ENCODE measurements around the gene AOAH.

Gene AOAH

DNA sequence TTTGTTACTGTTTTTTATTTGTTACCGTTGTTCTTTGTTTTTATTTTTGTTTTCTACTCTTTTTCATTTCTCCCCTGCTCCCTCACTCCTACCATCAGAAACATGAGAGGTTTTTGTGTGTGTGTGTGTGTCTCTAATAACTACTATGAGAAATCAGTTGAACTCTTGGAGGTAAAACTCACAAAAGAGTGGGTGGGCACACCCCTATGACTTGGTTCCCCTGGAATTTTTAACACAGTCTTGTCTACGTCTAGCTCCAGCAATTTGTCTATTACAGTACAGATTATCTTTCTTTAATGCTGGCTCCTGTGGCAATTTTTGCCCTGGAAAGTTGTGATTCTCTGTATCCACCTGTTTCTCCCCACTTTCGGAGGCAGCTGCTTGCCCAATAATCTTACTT, 56.2 kb downstream of the AOAH start (continued):
- no peak for TF ChIP-seq TCF4 (CRISPR knock-in tag; IDR thresholded peaks at IDR 0.05; ENCODE audit: borderline replicate concordance)
- no peak for TF ChIP-seq RARB (CRISPR knock-in tag; IDR thresholded peaks at IDR 0.05)
- TF ChIP-seq, protein P1, sequence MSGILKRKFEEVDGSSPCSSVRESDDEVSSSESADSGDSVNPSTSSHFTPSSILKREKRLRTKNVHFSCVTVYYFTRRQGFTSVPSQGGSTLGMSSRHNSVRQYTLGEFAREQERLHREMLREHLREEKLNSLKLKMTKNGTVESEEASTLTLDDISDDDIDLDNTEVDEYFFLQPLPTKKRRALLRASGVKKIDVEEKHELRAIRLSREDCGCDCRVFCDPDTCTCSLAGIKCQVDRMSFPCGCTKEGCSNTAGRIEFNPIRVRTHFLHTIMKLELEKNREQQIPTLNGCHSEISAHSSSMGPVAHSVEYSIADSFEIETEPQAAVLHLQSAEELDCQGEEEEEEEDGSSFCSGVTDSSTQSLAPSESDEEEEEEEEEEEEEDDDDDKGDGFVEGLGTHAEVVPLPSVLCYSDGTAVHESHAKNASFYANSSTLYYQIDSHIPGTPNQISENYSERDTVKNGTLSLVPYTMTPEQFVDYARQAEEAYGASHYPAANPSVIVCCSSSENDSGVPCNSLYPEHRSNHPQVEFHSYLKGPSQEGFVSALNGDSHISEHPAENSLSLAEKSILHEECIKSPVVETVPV (CRISPR knock-in tag; IDR thresholded peaks at IDR 0.05): no peak

DNA sequence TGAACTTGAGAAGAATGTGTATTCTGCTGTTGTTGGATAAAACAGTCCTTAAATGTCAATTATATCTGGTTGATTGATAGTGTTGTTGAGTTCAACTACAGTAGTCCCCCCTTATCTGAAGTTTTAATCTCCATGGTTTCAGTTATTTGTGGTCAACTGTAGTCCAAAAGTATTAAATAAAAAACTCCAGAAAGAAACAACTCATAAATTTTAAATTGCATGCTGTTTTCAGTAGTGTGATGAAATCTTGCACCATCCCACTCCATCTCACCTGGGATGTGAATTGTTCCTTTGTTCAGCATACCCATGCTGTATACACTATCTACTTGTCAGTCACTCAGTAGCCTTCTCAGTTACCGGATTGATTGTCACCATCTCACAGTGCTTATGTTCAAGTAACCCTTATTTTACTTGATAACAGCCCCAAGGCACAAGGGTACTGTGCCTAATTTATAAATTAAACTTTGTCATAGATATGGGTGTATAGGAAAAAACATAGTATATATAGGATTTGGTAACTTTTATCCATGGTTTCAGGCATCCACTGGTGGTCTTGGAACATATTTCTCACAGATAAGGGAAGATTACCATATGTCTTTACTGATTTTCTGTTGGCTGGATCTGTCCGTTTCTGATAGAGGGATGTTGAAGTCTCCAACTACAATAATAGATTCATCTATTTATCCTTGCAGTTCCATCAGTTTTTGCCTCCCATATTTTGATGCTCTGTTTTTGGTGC, 57.1 kb downstream of the AOAH start:
- TF ChIP-seq, protein P1 (CRISPR knock-in tag; IDR thresholded peaks at IDR 0.05): peak; percentile 42; the same call in 1 of the 2 replicates
- TF ChIP-seq CSDC2 (CRISPR knock-in tag; IDR thresholded peaks at IDR 0.05) (peak; percentile 90; the same call in 1 of the 2 replicates), ZNF8 (CRISPR knock-in tag; IDR thresholded peaks at IDR 0.05) (peak; percentile 37; the same call in 1 of the 2 replicates), ZNF70 (CRISPR knock-in tag; IDR thresholded peaks at IDR 0.05) (no peak), ISL1 (CRISPR knock-in tag; IDR thresholded peaks at IDR 0.05) (peak; percentile 100), OSR1 (CRISPR knock-in tag; IDR thresholded peaks at IDR 0.05) (no peak), RARB (CRISPR knock-in tag; IDR thresholded peaks at IDR 0.05) (peak; percentile 48; the same call in 1 of the 2 replicates), GLIS3 (CRISPR knock-in tag; IDR thresholded peaks at IDR 0.05) (peak; percentile 93), ZFP3 (CRISPR knock-in tag; IDR thresholded peaks at IDR 0.05) (no peak), TCF4 (CRISPR knock-in tag; IDR thresholded peaks at IDR 0.05; ENCODE audit: borderline replicate concordance) (peak; percentile 67; the same call in 1 of the 2 replicates), ARNTL (CRISPR knock-in tag; IDR thresholded peaks at IDR 0.05; ENCODE audit: borderline replicate concordance, low read depth) (no peak)
- TF ChIP-seq, protein P2, sequence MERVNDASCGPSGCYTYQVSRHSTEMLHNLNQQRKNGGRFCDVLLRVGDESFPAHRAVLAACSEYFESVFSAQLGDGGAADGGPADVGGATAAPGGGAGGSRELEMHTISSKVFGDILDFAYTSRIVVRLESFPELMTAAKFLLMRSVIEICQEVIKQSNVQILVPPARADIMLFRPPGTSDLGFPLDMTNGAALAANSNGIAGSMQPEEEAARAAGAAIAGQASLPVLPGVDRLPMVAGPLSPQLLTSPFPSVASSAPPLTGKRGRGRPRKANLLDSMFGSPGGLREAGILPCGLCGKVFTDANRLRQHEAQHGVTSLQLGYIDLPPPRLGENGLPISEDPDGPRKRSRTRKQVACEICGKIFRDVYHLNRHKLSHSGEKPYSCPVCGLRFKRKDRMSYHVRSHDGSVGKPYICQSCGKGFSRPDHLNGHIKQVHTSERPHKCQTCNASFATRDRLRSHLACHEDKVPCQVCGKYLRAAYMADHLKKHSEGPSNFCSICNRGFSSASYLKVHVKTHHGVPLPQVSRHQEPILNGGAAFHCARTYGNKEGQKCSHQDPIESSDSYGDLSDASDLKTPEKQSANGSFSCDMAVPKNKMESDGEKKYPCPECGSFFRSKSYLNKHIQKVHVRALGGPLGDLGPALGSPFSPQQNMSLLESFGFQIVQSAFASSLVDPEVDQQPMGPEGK (CRISPR knock-in tag; IDR thresholded peaks at IDR 0.05; ENCODE audit: borderline replicate concordance): peak; percentile 96
- TF ChIP-seq, protein P3, sequence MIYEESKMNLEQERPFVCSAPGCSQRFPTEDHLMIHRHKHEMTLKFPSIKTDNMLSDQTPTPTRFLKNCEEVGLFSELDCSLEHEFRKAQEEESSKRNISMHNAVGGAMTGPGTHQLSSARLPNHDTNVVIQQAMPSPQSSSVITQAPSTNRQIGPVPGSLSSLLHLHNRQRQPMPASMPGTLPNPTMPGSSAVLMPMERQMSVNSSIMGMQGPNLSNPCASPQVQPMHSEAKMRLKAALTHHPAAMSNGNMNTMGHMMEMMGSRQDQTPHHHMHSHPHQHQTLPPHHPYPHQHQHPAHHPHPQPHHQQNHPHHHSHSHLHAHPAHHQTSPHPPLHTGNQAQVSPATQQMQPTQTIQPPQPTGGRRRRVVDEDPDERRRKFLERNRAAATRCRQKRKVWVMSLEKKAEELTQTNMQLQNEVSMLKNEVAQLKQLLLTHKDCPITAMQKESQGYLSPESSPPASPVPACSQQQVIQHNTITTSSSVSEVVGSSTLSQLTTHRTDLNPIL (CRISPR knock-in tag; IDR thresholded peaks at IDR 0.05; ENCODE audit: low read depth): peak; percentile 92
- ATAC-seq: peak; percentile 48

DNA sequence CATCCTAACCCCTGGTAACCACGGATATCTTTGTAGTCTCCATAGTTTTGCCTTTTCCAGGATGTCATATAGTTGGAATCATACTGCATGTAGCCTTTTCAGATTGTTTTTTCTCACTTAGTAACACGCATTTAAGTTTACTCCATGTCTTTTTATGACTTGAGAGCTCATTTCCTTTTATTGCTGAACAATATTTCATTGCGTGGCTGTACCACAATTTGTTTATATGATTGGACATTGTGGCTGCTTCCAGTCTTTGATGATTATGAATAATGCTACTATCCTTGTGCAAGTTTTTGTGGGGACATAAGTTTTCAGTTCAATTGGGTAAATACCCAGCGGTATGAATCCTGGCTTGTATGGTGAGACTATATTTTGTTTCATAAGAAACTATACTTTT, 60.8 kb downstream of the AOAH start:
- TF ChIP-seq ZNF70 (CRISPR knock-in tag; IDR thresholded peaks at IDR 0.05) (no peak), TCF4 (CRISPR knock-in tag; IDR thresholded peaks at IDR 0.05; ENCODE audit: borderline replicate concordance) (no peak), ZC3H10 (CRISPR knock-in tag; IDR thresholded peaks at IDR 0.05) (no peak)
- ATAC-seq: no peak

DNA sequence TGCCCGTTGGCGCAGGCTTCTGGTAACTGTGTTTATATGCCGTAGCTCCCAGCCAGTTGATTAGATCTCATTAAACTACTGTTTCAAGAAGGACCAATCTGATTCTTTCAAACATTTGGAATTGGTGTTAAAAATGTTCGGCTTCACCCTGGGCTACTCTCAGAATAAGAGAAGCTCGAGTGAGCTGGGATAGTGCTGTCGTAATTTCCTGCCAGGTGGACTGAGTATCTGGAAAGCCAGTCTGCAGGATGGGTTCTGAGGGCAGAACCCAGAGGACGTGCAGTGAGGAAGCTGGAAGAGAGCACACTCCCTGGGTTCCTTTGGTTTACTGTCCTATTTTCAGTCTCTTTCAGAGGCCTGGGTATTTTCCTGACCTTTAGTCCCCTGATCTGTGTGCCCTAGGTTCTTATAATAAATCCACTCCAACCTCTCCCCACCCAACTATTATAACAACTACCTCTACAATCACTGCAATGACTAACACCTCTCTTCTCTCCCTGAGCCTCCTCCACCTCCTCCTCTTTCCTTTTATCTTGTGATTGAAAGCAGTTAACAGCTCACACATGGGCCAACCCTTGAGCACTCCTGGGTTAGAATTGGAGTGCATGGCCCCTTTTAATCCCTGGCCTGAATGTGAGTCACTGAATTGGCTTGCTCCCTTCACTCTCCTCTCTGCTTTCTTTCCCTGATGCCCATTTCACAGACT, 63.0 kb downstream of the AOAH start:
- ATAC-seq: no peak; the same call in 2 of the 3 replicates
- TF ChIP-seq ARNTL (CRISPR knock-in tag; IDR thresholded peaks at IDR 0.05; ENCODE audit: borderline replicate concordance, low read depth): no peak
- TF ChIP-seq TCF4 (CRISPR knock-in tag; IDR thresholded peaks at IDR 0.05; ENCODE audit: borderline replicate concordance): no peak
- TF ChIP-seq ZNF8 (CRISPR knock-in tag; IDR thresholded peaks at IDR 0.05): no peak
- TF ChIP-seq OSR1 (CRISPR knock-in tag; IDR thresholded peaks at IDR 0.05): no peak
- TF ChIP-seq ISL1 (CRISPR knock-in tag; IDR thresholded peaks at IDR 0.05): no peak
- no peak for TF ChIP-seq RARB (CRISPR knock-in tag; IDR thresholded peaks at IDR 0.05)
- TF ChIP-seq, protein P3 (CRISPR knock-in tag; IDR thresholded peaks at IDR 0.05; ENCODE audit: low read depth): no peak
- TF ChIP-seq SNAI2 (CRISPR knock-in tag; IDR thresholded peaks at IDR 0.05): no peak
- no peak for TF ChIP-seq TOX (CRISPR knock-in tag; IDR thresholded peaks at IDR 0.05; ENCODE audit: borderline replicate concordance)
- TF ChIP-seq, protein P1 (CRISPR knock-in tag; IDR thresholded peaks at IDR 0.05): no peak
- TF ChIP-seq, protein P2 (CRISPR knock-in tag; IDR thresholded peaks at IDR 0.05; ENCODE audit: borderline replicate concordance): no peak
- no peak for TF ChIP-seq ESRRG (CRISPR knock-in tag; IDR thresholded peaks at IDR 0.05)
- no peak for TF ChIP-seq ZFP3 (CRISPR knock-in tag; IDR thresholded peaks at IDR 0.05)
- TF ChIP-seq CSDC2 (CRISPR knock-in tag; IDR thresholded peaks at IDR 0.05): no peak
- TF ChIP-seq ZC3H10 (CRISPR knock-in tag; IDR thresholded peaks at IDR 0.05): no peak

Measured in SK-N-SH treated with all-trans-retinoic acid at 6 μM for 48 hours (cell line).